MM.1S (cell line): ENCODE data around the gene PCDH7.

Source experiments
- EZH2 ChIP-seq: fragments of 300-600 bp; sonication (generic); optimal IDR thresholded peaks from 2 replicates; pipeline ENCODE3; 2017; ENCODE audit warnings: low read depth, mild to moderate bottlenecking, antibody characterized with exemption, low read length, mixed read lengths
- EZH2phosphoT487 ChIP-seq: fragments of 300-600 bp; sonication (generic); IDR thresholded peaks from 2 replicates; pipeline ENCODE4 v1.6.1; 2018; ENCODE audit warnings: antibody characterized with exemption, low read length
- TF ChIP-seq, protein P1 (sequence below): fragments of 300-600 bp; sonication (generic); IDR thresholded peaks from 2 replicates; pipeline ENCODE4 v1.5.1; 2016; ENCODE audit warnings: antibody characterized with exemption, low read length, mixed read lengths

DNA sequence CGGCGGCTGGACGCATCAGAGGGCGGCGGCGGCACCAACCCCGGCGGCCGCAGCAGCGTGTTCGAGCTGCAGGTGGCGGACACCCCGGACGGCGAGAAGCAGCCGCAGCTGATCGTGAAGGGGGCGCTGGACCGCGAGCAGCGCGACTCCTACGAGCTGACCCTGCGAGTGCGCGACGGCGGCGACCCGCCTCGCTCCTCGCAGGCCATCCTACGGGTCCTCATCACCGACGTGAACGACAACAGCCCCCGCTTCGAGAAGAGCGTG lies 1.9 kb downstream of the PCDH7 start:
- TF ChIP-seq, protein P1, sequence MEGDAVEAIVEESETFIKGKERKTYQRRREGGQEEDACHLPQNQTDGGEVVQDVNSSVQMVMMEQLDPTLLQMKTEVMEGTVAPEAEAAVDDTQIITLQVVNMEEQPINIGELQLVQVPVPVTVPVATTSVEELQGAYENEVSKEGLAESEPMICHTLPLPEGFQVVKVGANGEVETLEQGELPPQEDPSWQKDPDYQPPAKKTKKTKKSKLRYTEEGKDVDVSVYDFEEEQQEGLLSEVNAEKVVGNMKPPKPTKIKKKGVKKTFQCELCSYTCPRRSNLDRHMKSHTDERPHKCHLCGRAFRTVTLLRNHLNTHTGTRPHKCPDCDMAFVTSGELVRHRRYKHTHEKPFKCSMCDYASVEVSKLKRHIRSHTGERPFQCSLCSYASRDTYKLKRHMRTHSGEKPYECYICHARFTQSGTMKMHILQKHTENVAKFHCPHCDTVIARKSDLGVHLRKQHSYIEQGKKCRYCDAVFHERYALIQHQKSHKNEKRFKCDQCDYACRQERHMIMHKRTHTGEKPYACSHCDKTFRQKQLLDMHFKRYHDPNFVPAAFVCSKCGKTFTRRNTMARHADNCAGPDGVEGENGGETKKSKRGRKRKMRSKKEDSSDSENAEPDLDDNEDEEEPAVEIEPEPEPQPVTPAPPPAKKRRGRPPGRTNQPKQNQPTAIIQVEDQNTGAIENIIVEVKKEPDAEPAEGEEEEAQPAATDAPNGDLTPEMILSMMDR: no peak
- TF ChIP-seq EZH2 (no peak), EZH2phosphoT487 (no peak)
